RWPE1 (cell line): ENCODE measurements around the gene DLGAP1.

ENCODE experiments used
- CTCF ChIA-PET: fragments of 350-600 bp; sonication (Branson Sonifier 250); formaldehyde crosslinking; extraction: SDS; loops from one replicate; lab custom pipeline; 2021; lab: Yijun Ruan, JAX
- POLR2A ChIA-PET: fragments of 400-600 bp; formaldehyde crosslinking; extraction: SDS; loops from one replicate; lab custom pipeline; 2020; ENCODE audit warnings: antibody characterized with exemption; ENCODE audit not compliant: low non-redundant PET; lab: Yijun Ruan, JAX
- DNase-seq: peaks from one replicate; pipeline ENCODE4 v3.0.0; 2012; ENCODE audit warnings: low spot score
- H3K27ac ChIP-seq: fragments of 450-650 bp; 2 replicates; pipeline ENCODE4 v1.5.1; 2017
- TF ChIP-seq, protein P1 (sequence below): fragments of 450-650 bp; conservative IDR thresholded peaks from 2 replicates; pipeline ENCODE4 v1.5.1; 2017; ENCODE audit warnings: low read depth, mild to moderate bottlenecking

The DLGAP1 gene

DNA sequence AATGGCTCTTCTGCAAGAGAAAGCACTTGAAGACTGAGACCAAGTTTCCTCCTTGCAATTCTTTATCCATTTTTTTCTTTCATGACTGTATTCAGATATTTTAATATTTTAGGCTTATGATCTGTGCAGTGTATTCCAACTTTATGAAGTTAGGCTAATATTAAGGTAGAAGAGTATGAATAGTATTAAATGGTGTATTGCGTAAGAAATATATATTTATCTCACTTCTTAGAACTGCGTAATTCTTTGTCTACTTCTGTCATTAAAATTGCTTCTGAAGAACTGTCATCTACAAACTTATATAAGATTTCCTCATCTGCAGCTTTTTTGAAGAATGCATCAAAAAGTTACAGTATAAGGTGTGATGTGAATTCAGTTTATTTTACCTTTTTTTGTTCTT is 183.2 kb downstream of the DLGAP1 start:
- CTCF ChIA-PET, result no interaction called here
- no peak overlapping the region for H3K27ac ChIP-seq
- DNase-seq, result no peak
- TF ChIP-seq, protein P1, sequence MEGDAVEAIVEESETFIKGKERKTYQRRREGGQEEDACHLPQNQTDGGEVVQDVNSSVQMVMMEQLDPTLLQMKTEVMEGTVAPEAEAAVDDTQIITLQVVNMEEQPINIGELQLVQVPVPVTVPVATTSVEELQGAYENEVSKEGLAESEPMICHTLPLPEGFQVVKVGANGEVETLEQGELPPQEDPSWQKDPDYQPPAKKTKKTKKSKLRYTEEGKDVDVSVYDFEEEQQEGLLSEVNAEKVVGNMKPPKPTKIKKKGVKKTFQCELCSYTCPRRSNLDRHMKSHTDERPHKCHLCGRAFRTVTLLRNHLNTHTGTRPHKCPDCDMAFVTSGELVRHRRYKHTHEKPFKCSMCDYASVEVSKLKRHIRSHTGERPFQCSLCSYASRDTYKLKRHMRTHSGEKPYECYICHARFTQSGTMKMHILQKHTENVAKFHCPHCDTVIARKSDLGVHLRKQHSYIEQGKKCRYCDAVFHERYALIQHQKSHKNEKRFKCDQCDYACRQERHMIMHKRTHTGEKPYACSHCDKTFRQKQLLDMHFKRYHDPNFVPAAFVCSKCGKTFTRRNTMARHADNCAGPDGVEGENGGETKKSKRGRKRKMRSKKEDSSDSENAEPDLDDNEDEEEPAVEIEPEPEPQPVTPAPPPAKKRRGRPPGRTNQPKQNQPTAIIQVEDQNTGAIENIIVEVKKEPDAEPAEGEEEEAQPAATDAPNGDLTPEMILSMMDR, result no peak
- POLR2A ChIA-PET, result no interaction called here

DNA sequence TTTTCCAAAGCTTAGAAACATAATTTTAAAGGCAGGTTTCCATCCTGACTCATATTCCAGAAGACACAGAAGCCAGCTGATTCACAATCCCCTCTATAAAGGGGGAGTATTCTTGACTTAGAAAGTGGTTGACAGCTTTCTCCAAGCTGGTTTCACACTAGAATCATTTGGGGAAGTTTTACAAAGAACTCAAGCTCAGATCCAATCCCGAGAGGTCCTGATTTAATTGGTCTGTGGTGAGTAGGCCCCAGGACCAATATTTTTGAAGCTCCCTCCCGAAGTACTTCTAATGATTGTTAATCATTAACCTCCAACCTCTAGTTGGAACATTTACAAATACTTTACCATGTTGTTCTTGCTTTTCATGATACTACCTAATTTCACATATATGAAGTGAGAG is 184.1 kb downstream of the DLGAP1 start:
- ChIA-PET CTCF (interaction anchor here (0.6 kb wide), 1 partner anchor 10 kb away, joined by 3 read pairs; no protein-coding TSS in a partner anchor), POLR2A (no interaction called here)
- no peak overlapping the region for H3K27ac ChIP-seq
- DNase-seq, result no peak
- TF ChIP-seq, protein P1, result no peak

DNA sequence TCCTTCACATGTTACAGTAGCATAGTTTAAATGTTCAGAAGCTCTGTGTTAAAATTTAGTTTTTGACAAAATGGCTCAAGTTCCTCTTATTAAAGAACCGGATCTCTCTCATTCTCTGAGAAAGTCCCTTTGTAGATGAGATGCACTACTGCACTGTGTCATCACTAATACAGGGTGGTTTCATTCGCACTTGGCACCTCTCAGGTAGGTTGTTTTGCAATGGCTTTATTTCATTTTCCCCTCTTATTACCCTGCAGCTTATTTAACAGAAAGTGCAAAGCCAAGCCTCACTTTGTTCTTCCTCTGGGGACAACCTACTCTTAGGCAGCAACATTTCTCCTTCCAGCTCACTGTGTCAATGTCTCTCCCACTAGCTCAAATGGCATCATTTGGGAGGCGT is 185.1 kb downstream of the DLGAP1 start:
- no peak overlapping the region for H3K27ac ChIP-seq
- DNase-seq, result no peak
- POLR2A ChIA-PET, result no interaction called here
- CTCF ChIA-PET, result no interaction called here
- TF ChIP-seq, protein P1, result no peak

DNA sequence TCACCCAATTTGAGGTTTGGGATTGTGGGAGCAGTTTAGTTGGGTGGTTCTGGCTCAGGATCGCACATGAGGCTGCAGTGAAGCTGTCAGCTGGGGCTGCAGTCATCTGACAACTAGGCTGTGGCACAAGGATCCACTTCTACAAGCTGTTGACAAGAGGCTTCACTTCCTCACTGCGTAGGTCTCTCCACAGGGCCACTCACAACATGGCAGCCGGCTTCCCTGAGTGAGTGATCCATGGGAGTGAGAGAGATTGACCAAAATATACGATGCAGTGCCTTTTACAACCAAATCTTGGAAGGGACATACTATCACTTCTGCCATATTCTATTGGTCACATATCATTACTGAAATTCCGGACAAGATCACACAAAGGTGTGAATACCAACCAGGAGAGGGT is 187.5 kb downstream of the DLGAP1 start:
- TF ChIP-seq, protein P1, result no peak
- POLR2A ChIA-PET, result no interaction called here
- CTCF ChIA-PET, result no interaction called here

GRCh38 chr18:4264347-4264791 is 190.7 kb downstream of the DLGAP1 start:
- POLR2A ChIA-PET, result no interaction called here
- TF ChIP-seq, protein P1, result no peak
- no peak overlapping the region for H3K27ac ChIP-seq
- CTCF ChIA-PET, result no interaction called here
- no peak for DNase-seq

More for the DNA sequence above, 187.5 kb downstream of the DLGAP1 start:
- no peak for DNase-seq
- H3K27ac ChIP-seq, result no peak overlapping the region

- TF ChIP-seq, protein P1, result no peak
- POLR2A ChIA-PET, result no interaction called here
Measured at GRCh38 chr18:4260107-4260506, 195.0 kb downstream of the DLGAP1 start.

More at GRCh38 chr18:4260107-4260506, 195.0 kb downstream of the DLGAP1 start:
- CTCF ChIA-PET, result interaction anchor here (0.6 kb wide), 1 partner anchor 493 kb away, joined by 3 read pairs; no protein-coding TSS in a partner anchor
- H3K27ac ChIP-seq, result no peak overlapping the region
- DNase-seq, result no peak
